HG03064 (cell line): ENCODE measurements around the gene PHC2.

Experiments used
- ATAC-seq: cut with Tn5 transposase; IDR thresholded peaks from one replicate; pipeline ENCODE4 v1.9.1; 2021; ENCODE audit warnings: low read depth; ENCODE audit not compliant: unreplicated experiment

Gene PHC2

DNA sequence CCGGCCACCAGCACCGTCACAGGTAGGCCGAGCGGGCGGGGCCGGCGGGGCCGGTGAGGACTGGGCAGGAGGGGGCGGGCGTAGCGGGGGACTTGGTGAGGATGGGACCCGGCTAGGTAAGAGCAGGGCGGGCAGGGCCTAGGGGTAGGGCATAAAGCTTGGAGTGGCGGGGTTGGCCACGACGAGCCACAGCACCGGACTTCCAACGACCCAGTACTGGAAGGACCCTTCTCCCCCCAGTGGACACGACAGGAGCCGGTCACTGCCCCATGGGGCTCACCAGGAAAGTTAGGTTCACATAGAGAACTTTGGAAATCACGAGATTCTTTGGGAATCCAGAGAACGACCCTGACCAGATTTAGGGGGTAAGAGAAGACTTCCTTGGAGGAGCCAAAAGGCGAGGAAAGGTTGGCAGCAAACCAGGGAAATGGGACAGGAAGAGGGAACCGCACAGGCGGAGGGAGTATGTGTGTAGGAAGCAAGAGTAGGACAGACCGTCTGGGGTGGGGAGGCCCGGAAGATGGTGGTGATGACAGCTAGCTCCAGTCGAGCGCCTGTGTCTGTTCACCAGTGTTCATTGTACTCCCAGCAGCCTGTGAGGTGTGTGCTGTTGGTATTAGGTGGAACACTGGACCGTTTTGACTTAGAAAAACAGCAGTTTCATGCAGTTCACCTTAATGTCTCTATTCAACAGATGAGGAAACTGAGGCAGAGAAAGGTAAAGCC is 154.2 kb downstream of the PHC2 start:
- no peak for ATAC-seq

DNA sequence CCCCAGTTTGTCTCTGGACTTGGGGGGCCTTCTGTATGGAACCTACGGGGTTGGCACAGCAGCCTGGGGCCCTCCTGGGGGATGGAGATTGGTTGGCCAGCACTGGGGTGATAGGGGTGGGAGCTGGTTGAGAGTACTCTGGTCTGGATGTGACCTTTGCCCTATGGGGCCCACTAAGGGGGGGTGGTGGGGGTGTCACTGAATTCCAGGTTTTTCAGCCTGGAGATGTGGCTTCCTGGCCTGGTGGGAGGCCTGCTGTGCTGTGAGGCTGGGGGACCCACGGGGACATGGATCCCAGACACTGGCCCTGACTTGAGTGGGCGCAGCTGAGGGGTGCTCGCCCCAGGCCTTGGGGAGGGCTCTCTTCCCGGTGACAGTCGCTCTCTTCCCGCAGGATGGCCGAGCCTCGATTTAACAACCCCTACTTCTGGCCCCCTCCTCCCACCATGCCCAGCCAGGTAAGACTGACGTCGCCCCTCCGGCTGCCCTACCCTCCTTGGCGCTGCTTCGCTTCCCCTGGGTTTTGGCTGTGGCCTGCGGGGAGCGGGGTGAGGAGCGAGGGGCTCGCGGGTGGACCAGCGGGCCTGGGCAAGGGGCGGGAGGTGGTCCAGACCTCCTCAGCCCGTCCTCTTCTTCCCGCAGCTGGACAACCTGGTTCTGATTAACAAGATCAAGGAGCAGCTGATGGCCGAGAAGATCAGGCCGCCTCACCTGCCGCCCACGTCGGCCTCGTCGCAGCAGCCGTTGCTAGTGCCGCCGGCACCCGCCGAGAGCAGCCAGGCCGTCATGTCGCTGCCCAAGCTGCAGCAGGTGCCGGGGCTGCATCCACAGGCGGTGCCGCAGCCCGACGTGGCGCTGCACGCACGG is 155.0 kb downstream of the PHC2 start:
- ATAC-seq = no peak

DNA sequence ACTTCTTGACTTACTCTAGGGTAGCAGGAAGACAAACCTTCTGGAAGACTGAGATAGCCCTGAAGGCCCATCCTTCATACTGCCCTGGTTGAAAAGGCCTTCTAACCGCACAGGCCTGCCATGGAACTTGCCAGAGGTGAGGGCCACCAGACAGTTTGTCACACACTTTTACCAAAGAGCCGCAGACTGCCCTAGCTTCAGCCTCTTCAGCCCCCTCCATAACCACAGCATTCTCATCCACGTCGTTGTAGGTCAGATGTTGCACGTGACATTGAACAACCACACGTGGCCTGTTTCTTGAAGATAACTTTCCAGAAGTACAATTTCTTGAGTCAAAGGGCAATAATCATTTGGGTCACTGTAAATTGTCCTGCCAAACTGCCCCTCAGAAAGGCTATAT is 155.7 kb downstream of the PHC2 start:
- no peak for ATAC-seq

DNA sequence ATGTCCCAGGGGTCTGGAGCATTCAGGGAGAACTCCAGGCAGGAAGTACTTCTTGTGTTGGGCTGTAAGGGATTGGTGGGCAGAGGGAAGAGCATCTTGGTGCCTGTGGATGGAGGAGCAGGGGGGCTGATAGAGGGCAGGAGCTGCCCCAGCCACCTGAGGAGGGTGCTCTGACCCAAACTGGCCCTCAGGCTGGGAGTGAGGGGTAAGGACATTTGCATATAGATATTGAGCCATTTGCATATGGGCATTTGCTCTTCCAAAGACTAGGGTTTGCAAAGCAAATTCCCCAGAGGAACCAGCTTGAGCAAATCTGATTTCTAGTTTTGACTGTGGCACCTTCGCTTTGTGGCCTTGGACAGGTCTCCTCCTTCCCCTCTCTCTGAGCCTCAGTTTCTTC is 156.4 kb downstream of the PHC2 start:
- ATAC-seq = no peak

DNA sequence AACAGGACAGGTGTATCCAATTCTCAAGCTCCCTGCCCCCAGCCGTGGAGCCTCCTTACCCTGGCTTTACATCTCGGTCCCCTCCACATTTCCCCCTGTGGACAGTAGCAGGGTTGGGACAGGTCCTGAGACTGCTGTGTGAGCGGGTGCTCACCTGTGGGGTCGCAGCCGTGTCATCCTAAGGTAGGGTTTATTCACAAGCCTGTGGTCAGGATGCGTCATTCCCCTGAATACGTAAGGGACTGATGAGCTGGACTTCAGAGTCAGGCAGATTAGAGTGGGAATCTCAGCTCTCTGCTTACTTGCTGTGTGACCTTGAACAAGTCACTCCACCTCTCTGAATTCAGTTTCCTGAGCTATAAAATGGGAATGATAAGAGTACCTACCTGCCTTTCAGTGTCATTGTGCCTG is 156.9 kb downstream of the PHC2 start:
- no peak for ATAC-seq
